CD14-positive monocyte (primary cell): Measurements from ENCODE around the gene BAIAP3. TPM values are rescaled to one million over a fixed set of nuclear protein-coding genes. Genes with fewer than 3 reads are reported as not detected.

ENCODE experiments used
- DNase-seq, 3 donors: peaks; one replicate each; pipeline ENCODE4 v3.0.0-alpha.2; 2011 to 2022
- H2AFZ ChIP-seq: 2 replicates; pipeline ENCODE4 v1.6.0; 2012; ENCODE audit warnings: mild to moderate bottlenecking, low read depth, low read length, inconsistent platforms; ENCODE audit not compliant: insufficient read depth, poor library complexity, severe bottlenecking
- H3K27ac ChIP-seq, 2 donors: 1 replicate in 1 of 2; 2 replicates in 1 of 2; pipeline ENCODE4 v1.5.1; 2012 to 2013; ENCODE audit warnings: low read length in 2 of 2, control low read depth in 1 of 2, inconsistent platforms in 1 of 2, low read depth in 1 of 2, mild to moderate bottlenecking in 1 of 2
- H3K27me3 ChIP-seq, 2 donors: one replicate each; pipeline versions ENCODE4 v1.6.0 to v1.6.1; 2011 to 2013; ENCODE audit warnings: low read length in 2 of 2; ENCODE audit not compliant: control insufficient read depth in 2 of 2, insufficient read depth in 2 of 2
- H3K36me3 ChIP-seq, 2 donors: replicated peaks in 1 of 2; 1 replicate in 1 of 2; 2 replicates in 1 of 2; pipeline versions ENCODE4 v1.5.1 to v1.6.1; 2012 to 2013; ENCODE audit warnings: low read length in 2 of 2, control low read depth in 1 of 2, inconsistent platforms in 1 of 2, mild to moderate bottlenecking in 1 of 2; ENCODE audit not compliant: insufficient read depth in 2 of 2, control insufficient read depth in 1 of 2
- H3K4me1 ChIP-seq, 2 donors: 1 replicate in 1 of 2; 2 replicates in 1 of 2; pipeline versions ENCODE4 v1.5.1 to v1.6.1; 2012 to 2013; ENCODE audit warnings: low read length in 2 of 2, control low read depth in 1 of 2, inconsistent platforms in 1 of 2, mild to moderate bottlenecking in 1 of 2, moderate library complexity in 1 of 2; ENCODE audit not compliant: insufficient read depth in 2 of 2, control insufficient read depth in 1 of 2
- H3K4me2 ChIP-seq: replicated peaks from 2 replicates; pipeline ENCODE3; 2012; ENCODE audit warnings: low read length, moderate library complexity, mild to moderate bottlenecking; ENCODE audit not compliant: poor library complexity, severe bottlenecking; ENCODE audit errors: extremely low read depth
- H3K4me3 ChIP-seq, 3 experiments: fragments of 200-600 bp in 1 of 3; sonication (generic) in 1 of 3; replicated peaks in 1 of 3; 1 replicate in 2 of 3; 2 replicates in 1 of 3; pipeline ENCODE4 v1.5.1; 2011 to 2013; ENCODE audit warnings: low read length in 3 of 3, mild to moderate bottlenecking in 3 of 3, control low read depth in 2 of 3, low read depth in 2 of 3, inconsistent platforms in 1 of 3, moderate library complexity in 1 of 3
- H3K79me2 ChIP-seq: 2 replicates; pipeline ENCODE4 v1.6.0; 2012; ENCODE audit warnings: mild to moderate bottlenecking, control low read depth, inconsistent platforms, low read length, moderate library complexity; ENCODE audit not compliant: insufficient read depth
- H3K9ac ChIP-seq: 2 replicates; pipeline ENCODE4 v1.6.0; 2017; ENCODE audit warnings: low read length, mild to moderate bottlenecking; ENCODE audit not compliant: insufficient read depth, poor library complexity, severe bottlenecking
- H3K9me3 ChIP-seq, 2 donors: replicated peaks in 1 of 2; 1 replicate in 1 of 2; 2 replicates in 1 of 2; pipeline versions ENCODE4 v1.5.1 to v1.6.1; 2012 to 2013; ENCODE audit warnings: low read length in 2 of 2, control low read depth in 1 of 2; ENCODE audit not compliant: control insufficient read depth in 1 of 2, insufficient read depth in 1 of 2
- H4K20me1 ChIP-seq: 2 replicates; pipeline ENCODE4 v1.6.0; 2012; ENCODE audit warnings: mild to moderate bottlenecking, low read length, control low read depth, moderate library complexity; ENCODE audit not compliant: insufficient read depth
- H3K27ac Mint-ChIP-seq, 7 donors: one replicate each; pipeline ENCODE4 v1.8.0; 2020; ENCODE audit warnings: mild to moderate bottlenecking in 7 of 7, mixed read lengths in 7 of 7, moderate library complexity in 6 of 7, inconsistent platforms in 2 of 7
- H3K27me3 Mint-ChIP-seq, 3 donors: one replicate each; pipeline ENCODE4 v1.8.0; 2021 to 2022; ENCODE audit warnings: low read depth in 3 of 3, mild to moderate bottlenecking in 3 of 3, mixed read lengths in 3 of 3, moderate library complexity in 3 of 3, inconsistent platforms in 1 of 3
- H3K36me3 Mint-ChIP-seq, 2 donors: one replicate each; pipeline ENCODE4 v1.8.0; 2020; ENCODE audit warnings: mixed read lengths in 2 of 2, inconsistent platforms in 1 of 2, mild to moderate bottlenecking in 1 of 2
- H3K4me1 Mint-ChIP-seq: one replicate; pipeline ENCODE4 v1.8.0; 2020; ENCODE audit warnings: mild to moderate bottlenecking, mixed read lengths
- H3K4me3 Mint-ChIP-seq, 2 donors: one replicate each; pipeline ENCODE4 v1.8.0; 2020; ENCODE audit warnings: mild to moderate bottlenecking in 2 of 2, mixed read lengths in 2 of 2, moderate library complexity in 1 of 2
- H3K9me3 Mint-ChIP-seq, 7 donors: one replicate each; pipeline ENCODE4 v1.8.0; 2020 to 2022; ENCODE audit warnings: mixed read lengths in 7 of 7, mild to moderate bottlenecking in 6 of 7, moderate library complexity in 6 of 7, inconsistent platforms in 2 of 7
- CTCF ChIP-seq: fragments of 200-600 bp; IDR thresholded peaks from one replicate; pipeline ENCODE4 v1.8.0; 2022; ENCODE audit warnings: antibody characterized with exemption, mild to moderate bottlenecking
- WGBS: methylation state at CpG from one replicate; pipeline ENCODE4 v1.1.5; 2013; ENCODE audit warnings: missing lambda C conversion rate; ENCODE audit not compliant: insufficient coverage; 5-methylcytosine and 5-hydroxymethylcytosine counted together
- intact Hi-C, 2 donors: fragments of 100-400 bp; cut with micrococcal nuclease; formaldehyde crosslinking; loops; one replicate each; pipeline versions ENCODE4 v1.15.0 to v1.15.1; 2023
- polyA plus RNA-seq, 3 donors: library from polyadenylated mRNA; depleted of rRNA in 1 of 3; unstranded in 2 of 3; stranded (reverse) in 1 of 3; fragments of 300-500 nt in 2 of 3; fragments of >200 nt in 1 of 3; fragmentation: Illumina TruSeq in 2 of 3; gene quantifications; 1 replicate in 2 of 3; 2 replicates in 1 of 3; pipeline ENCODE4 v1.2.3, GENCODE V29; 2012 to 2021

BAIAP3 gene
- polyA plus RNA-seq, 3 donors, result 1.0 TPM; not detected in 2

DNA sequence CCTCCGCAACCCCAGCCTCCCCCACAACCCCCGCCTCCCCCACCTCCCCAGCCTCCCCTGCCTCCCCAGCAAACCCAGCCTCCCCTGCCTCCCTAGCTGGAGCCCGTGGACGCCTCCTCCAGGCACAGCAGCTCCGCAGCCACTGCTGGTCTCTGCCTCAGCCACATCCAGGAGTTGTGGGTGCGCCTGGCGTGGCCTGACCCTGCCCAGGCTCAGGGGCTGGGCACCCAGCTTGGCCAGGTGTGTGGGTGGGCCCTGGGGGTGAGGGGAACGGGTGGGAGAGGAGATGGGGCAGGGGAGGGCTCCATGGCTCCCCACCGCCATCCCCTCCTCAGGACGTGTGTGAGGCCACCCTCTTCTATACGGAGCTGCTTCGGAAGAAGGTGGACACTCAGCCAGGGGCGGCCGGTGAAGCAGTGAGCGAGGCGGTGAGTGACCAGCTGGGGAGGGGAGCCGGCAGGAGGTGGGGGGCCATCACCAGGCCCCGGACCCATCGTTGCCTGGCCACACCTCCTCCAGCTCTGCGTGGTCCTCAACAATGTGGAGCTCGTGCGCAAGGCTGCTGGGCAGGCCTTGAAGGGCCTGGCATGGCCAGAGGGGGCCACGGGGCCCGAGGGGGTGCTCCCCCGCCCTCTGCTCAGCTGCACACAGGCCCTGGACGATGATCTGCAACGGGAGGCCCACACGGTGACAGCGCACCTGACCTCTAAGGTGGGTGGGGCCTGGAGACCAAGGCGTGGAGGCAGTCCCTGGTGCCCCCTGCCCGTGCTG, 12.4 kb downstream of the BAIAP3 start:
- intact Hi-C loops, result loop anchor here in 1 of 2 donors (5.0 kb wide), 1 partner anchor 34 kb away; no protein-coding TSS in a partner anchor
- H3K4me2 ChIP-seq, result no peak overlapping the region
- peaks cover 18% of the 10 kb centered on the region in 2 donors for H3K36me3 ChIP-seq
- no peak overlapping the region for H3K4me3 Mint-ChIP-seq
- no peak overlapping the region for H3K9ac ChIP-seq
- no peaks in the 10 kb centered on the region for H3K9me3 ChIP-seq
- no peak overlapping the region for H3K27ac ChIP-seq
- H3K79me2 ChIP-seq, result peaks cover 4% of the 10 kb centered on the region
- H2AFZ ChIP-seq, result no peak overlapping the region
- peaks cover 11 to 28% of the 10 kb centered on the region in 2 donors for H3K36me3 Mint-ChIP-seq
- H3K9me3 Mint-ChIP-seq, result peaks cover 0 to 3% (median 0%) of the 10 kb centered on the region in 7 donors
- no peak overlapping the region for H3K27ac Mint-ChIP-seq
- no peak overlapping the region for H3K4me3 ChIP-seq
- 83% methylated on average over 19 of the region's 31 CpGs for WGBS
- no peak for TF ChIP-seq CTCF
- peaks cover 8% of the 10 kb centered on the region for H4K20me1 ChIP-seq
- H3K27me3 ChIP-seq, result no peaks in the 10 kb centered on the region
- peaks cover 17 to 23% of the 10 kb centered on the region in 2 donors for H3K4me1 ChIP-seq
- H3K4me1 Mint-ChIP-seq, result peaks cover 19% of the 10 kb centered on the region
- H3K27me3 Mint-ChIP-seq, result peaks cover 2 to 10% (median 2%) of the 10 kb centered on the region in 3 donors
- DNase-seq, result no peak

DNA sequence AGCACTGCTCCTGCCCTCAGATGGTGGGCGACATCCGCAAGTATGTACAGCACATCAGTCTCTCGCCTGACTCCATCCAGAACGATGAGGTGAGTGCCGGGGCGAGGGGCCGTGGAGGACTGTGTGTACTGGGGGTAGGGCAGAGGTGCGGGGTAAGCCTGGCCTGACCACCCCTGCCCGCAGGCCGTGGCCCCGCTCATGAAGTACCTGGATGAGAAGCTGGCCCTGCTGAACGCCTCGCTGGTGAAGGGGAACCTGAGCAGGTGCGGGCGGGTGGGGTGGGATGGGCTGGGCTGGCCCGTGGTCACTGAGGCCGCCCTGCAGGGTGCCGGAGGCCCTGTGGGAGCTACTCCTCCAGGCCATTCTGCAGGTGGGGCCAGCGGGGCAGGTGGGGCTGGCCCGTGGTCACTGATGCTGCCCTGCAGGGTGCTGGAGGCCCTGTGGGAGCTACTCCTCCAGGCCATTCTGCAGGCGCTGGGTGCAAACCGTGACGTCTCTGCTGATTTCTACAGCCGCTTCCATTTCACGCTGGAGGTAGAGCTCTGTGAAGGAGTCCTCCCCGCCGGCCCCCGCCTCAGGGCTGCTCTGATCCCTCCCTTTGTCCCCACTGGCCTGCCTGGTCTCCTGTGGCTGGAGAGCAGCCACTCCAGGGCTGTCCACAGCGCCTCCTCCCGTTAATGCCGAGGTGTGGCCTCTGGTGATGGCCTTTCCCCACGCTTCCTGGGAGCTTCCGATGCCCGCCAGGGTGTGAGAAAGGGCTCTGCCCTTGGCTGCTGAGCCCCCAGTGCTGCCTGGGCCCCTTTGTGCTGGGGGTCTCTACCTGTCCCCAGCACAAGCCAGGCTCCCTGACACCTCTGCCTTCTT, 13.2 kb downstream of the BAIAP3 start:
- H3K27me3 Mint-ChIP-seq, result peaks cover under 1 to 6% (median 2%) of the 10 kb centered on the region in 3 donors
- Histone ChIP-seq H3K4me3 (no peak overlapping the region), H3K27me3 (no peaks in the 10 kb centered on the region), H3K4me1 (peaks cover 22 to 29% of the 10 kb centered on the region in 2 donors), H3K27ac (no peak overlapping the region), H3K79me2 (peaks cover 12% of the 10 kb centered on the region), H4K20me1 (peaks cover 12% of the 10 kb centered on the region), H3K4me2 (no peak overlapping the region), H3K9ac (no peak overlapping the region), H3K9me3 (no peaks in the 10 kb centered on the region), H2AFZ (no peak overlapping the region), H3K36me3 (peaks cover 18% of the 10 kb centered on the region in 2 donors)
- intact Hi-C loops, result loop anchor here in 1 of 2 donors (5.0 kb wide), 1 partner anchor 34 kb away; no protein-coding TSS in a partner anchor
- no peak overlapping the region for H3K27ac Mint-ChIP-seq
- TF ChIP-seq CTCF, result no peak
- no peak for DNase-seq
- 84% methylated on average over 33 of the region's 34 CpGs for WGBS
- H3K4me1 Mint-ChIP-seq, result peaks cover 22% of the 10 kb centered on the region
- no peak overlapping the region for H3K4me3 Mint-ChIP-seq
- peaks cover 0 to 3% (median 0%) of the 10 kb centered on the region in 7 donors for H3K9me3 Mint-ChIP-seq
- H3K36me3 Mint-ChIP-seq, result peaks cover 11 to 28% of the 10 kb centered on the region in 2 donors
